HG03469 (cell line): ENCODE results near the gene ALDH3B2.
"Not testable (repeated sequence)": the region's sequence is repeated elsewhere in the genome, so short reads cannot be mapped to it uniquely, and the experiment has no call there.

Source experiments
- ATAC-seq: cut with Tn5 transposase; IDR thresholded peaks from one replicate; pipeline ENCODE4 v1.9.1; 2021; ENCODE audit warnings: mild to moderate bottlenecking, moderate library complexity, moderate number of reproducible peaks; ENCODE audit not compliant: unreplicated experiment

Gene ALDH3B2

GRCh38 chr11:67685641-67686332 is 11.4 kb upstream of the ALDH3B2 start:
- not testable (repeated sequence) for ATAC-seq

GRCh38 chr11:67682126-67683034 is 8.0 kb upstream of the ALDH3B2 start:
- ATAC-seq: not testable (repeated sequence)

GRCh38 chr11:67680696-67681470 is 6.5 kb upstream of the ALDH3B2 start:
- ATAC-seq: no peak

- no peak for ATAC-seq
These were observed 780 bp upstream of the ALDH3B2 start for GRCh38 chr11:67675058-67675747.

GRCh38 chr11:67673902-67674301 is 521 bp downstream of the ALDH3B2 start:
- no peak for ATAC-seq

GRCh38 chr11:67673358-67673757 is 1.1 kb downstream of the ALDH3B2 start:
- ATAC-seq: no peak

- no peak for ATAC-seq
These were observed 3.3 kb downstream of the ALDH3B2 start for GRCh38 chr11:67671211-67671520.

- no peak for ATAC-seq
These were observed 3.9 kb downstream of the ALDH3B2 start for GRCh38 chr11:67670316-67671210.

- no peak for ATAC-seq
These were observed 6.3 kb downstream of the ALDH3B2 start for GRCh38 chr11:67668192-67668551.

- no peak for ATAC-seq
These were observed 6.8 kb downstream of the ALDH3B2 start for GRCh38 chr11:67667490-67668191.

GRCh38 chr11:67666676-67667489 is 7.5 kb downstream of the ALDH3B2 start:
- no peak for ATAC-seq

- ATAC-seq: no peak
These were observed 8.1 kb downstream of the ALDH3B2 start for GRCh38 chr11:67666303-67666645.

- no peak for ATAC-seq
These were observed 8.7 kb downstream of the ALDH3B2 start for GRCh38 chr11:67665541-67666302.

GRCh38 chr11:67664696-67665540 is 9.5 kb downstream of the ALDH3B2 start:
- ATAC-seq: no peak

- ATAC-seq: no peak
These were observed 10.2 kb downstream of the ALDH3B2 start for GRCh38 chr11:67664213-67664585.

GRCh38 chr11:67663532-67664212 is 10.8 kb downstream of the ALDH3B2 start:
- ATAC-seq: no peak
